ENCODE data around the gene FSHR.

The FSHR gene

GRCh38 chr2:49070716-49071115, 83.6 kb downstream of the FSHR start:
- H3K9ac ChIP-seq (ENCODE audit: low read length) = no peak overlapping the region

DNA sequence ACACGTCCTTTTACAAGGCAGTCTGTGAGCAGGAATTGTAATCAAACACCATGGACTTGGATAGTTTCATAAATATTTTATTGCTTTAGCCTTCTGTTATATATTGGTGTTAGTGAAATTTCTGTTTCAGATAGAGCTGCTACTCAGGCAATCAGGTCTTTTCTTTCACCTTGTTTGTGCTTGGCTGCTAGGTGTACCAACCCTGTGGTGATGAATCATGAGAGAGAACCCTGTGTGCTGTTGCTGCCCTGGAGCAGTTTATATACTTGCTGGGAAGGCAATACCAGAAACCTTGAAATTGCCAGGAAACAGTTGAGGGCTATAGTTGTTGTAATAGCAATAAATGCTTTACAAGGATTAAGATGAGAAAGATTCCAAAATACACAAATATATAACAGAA, 84.5 kb downstream of the FSHR start:
- H3K27ac ChIP-seq (ENCODE audit: low read length) = no peak overlapping the region
- H4K20me1 ChIP-seq (ENCODE audit: insufficient read depth, low read length) = no peaks in the 10 kb centered on the region
- no peak overlapping the region for H2AFZ ChIP-seq (ENCODE audit: low read length)
- H3K79me2 ChIP-seq (ENCODE audit: low read length) = no peaks in the 10 kb centered on the region
- H3F3A ChIP-seq (ENCODE audit: insufficient read depth, low read length) = no peaks in the 10 kb centered on the region
- H3K9me3 ChIP-seq (replicated peaks; ENCODE audit: insufficient read depth, low read length) = no peaks in the 10 kb centered on the region
- no peak for TF ChIP-seq EZH2 (optimal IDR thresholded peaks at IDR 0.05; ENCODE audit: low read depth, low read length)
- TF ChIP-seq, protein P1, sequence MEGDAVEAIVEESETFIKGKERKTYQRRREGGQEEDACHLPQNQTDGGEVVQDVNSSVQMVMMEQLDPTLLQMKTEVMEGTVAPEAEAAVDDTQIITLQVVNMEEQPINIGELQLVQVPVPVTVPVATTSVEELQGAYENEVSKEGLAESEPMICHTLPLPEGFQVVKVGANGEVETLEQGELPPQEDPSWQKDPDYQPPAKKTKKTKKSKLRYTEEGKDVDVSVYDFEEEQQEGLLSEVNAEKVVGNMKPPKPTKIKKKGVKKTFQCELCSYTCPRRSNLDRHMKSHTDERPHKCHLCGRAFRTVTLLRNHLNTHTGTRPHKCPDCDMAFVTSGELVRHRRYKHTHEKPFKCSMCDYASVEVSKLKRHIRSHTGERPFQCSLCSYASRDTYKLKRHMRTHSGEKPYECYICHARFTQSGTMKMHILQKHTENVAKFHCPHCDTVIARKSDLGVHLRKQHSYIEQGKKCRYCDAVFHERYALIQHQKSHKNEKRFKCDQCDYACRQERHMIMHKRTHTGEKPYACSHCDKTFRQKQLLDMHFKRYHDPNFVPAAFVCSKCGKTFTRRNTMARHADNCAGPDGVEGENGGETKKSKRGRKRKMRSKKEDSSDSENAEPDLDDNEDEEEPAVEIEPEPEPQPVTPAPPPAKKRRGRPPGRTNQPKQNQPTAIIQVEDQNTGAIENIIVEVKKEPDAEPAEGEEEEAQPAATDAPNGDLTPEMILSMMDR (IDR thresholded peaks at IDR 0.05; ENCODE audit: low read length) = no peak
- TF ChIP-seq EZH2phosphoT487 (IDR thresholded peaks at IDR 0.05; ENCODE audit: low read length) = no peak
- H3K9ac ChIP-seq (ENCODE audit: low read length) = no peak overlapping the region
- no peak overlapping the region for H3K4me3 ChIP-seq (ENCODE audit: low read length)
- DNase-seq = no peak
- no peaks in the 10 kb centered on the region for H3K4me1 ChIP-seq (ENCODE audit: low read length)
- no peaks in the 10 kb centered on the region for H3K27me3 ChIP-seq (replicated peaks; ENCODE audit: insufficient read depth, low read length)
- no peak overlapping the region for H3K4me2 ChIP-seq (ENCODE audit: low read depth, low read length)
- no peaks in the 10 kb centered on the region for H3K36me3 ChIP-seq (replicated peaks; ENCODE audit: insufficient read depth, low read length)
- H3K9me2 ChIP-seq (replicated peaks; ENCODE audit: insufficient read depth, low read length) = no peaks in the 10 kb centered on the region

More at GRCh38 chr2:49070716-49071115, 83.6 kb downstream of the FSHR start:
- Histone ChIP-seq H3K9me2 (replicated peaks; ENCODE audit: insufficient read depth, low read length) (no peaks in the 10 kb centered on the region), H2AFZ (ENCODE audit: low read length) (no peak overlapping the region), H3K27me3 (replicated peaks; ENCODE audit: insufficient read depth, low read length) (no peaks in the 10 kb centered on the region), H3K4me2 (ENCODE audit: low read depth, low read length) (no peak overlapping the region), H3K79me2 (ENCODE audit: low read length) (no peaks in the 10 kb centered on the region), H3F3A (ENCODE audit: insufficient read depth, low read length) (no peaks in the 10 kb centered on the region), H3K27ac (ENCODE audit: low read length) (no peak overlapping the region), H3K4me3 (ENCODE audit: low read length) (no peak overlapping the region), H3K9me3 (replicated peaks; ENCODE audit: insufficient read depth, low read length) (no peaks in the 10 kb centered on the region), H3K36me3 (replicated peaks; ENCODE audit: insufficient read depth, low read length) (no peaks in the 10 kb centered on the region), H3K4me1 (ENCODE audit: low read length) (no peaks in the 10 kb centered on the region), H4K20me1 (ENCODE audit: insufficient read depth, low read length) (no peaks in the 10 kb centered on the region)
- TF ChIP-seq EZH2 (optimal IDR thresholded peaks at IDR 0.05; ENCODE audit: low read depth, low read length) = no peak
- TF ChIP-seq EZH2phosphoT487 (IDR thresholded peaks at IDR 0.05; ENCODE audit: low read length) = no peak
- DNase-seq = no peak

DNA sequence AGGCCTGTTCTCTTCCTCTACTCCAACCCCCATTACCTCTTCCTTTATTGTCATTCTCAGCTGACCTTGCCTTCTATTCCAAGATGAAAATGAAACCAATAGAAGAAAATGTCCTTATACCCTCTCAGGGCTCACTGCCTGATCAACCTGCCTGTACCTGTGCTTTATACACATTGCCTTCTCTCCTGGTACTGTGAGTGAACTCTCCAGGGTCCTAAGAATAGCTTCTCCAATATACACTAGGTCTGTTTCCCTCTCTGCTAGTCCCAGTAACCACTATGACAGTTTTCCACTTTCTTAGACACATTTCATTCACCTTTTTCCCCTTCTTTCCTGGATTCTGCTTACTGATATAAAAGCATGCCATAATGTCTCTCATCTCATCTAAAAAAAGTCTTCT, 85.7 kb downstream of the FSHR start:
- Histone ChIP-seq H3K27ac (ENCODE audit: low read length) (no peak overlapping the region), H3F3A (ENCODE audit: insufficient read depth, low read length) (no peaks in the 10 kb centered on the region), H3K4me3 (ENCODE audit: low read length) (no peak overlapping the region), H3K36me3 (replicated peaks; ENCODE audit: insufficient read depth, low read length) (no peaks in the 10 kb centered on the region), H2AFZ (ENCODE audit: low read length) (no peak overlapping the region), H3K9me2 (replicated peaks; ENCODE audit: insufficient read depth, low read length) (no peaks in the 10 kb centered on the region), H3K4me1 (ENCODE audit: low read length) (no peaks in the 10 kb centered on the region), H3K9ac (ENCODE audit: low read length) (no peak overlapping the region), H3K79me2 (ENCODE audit: low read length) (no peaks in the 10 kb centered on the region), H3K4me2 (ENCODE audit: low read depth, low read length) (no peak overlapping the region), H4K20me1 (ENCODE audit: insufficient read depth, low read length) (no peaks in the 10 kb centered on the region), H3K27me3 (replicated peaks; ENCODE audit: insufficient read depth, low read length) (no peaks in the 10 kb centered on the region), H3K9me3 (replicated peaks; ENCODE audit: insufficient read depth, low read length) (no peaks in the 10 kb centered on the region)
- DNase-seq = no peak
- TF ChIP-seq, protein P1 (IDR thresholded peaks at IDR 0.05; ENCODE audit: low read length) = no peak
- TF ChIP-seq EZH2 (optimal IDR thresholded peaks at IDR 0.05; ENCODE audit: low read depth, low read length) (no peak), EZH2phosphoT487 (IDR thresholded peaks at IDR 0.05; ENCODE audit: low read length) (no peak)

GRCh38 chr2:49067971-49068370, 86.3 kb downstream of the FSHR start:
- no peak overlapping the region for H3K4me3 ChIP-seq (ENCODE audit: low read length)
- no peak overlapping the region for H2AFZ ChIP-seq (ENCODE audit: low read length)
- no peaks in the 10 kb centered on the region for H3K9me3 ChIP-seq (replicated peaks; ENCODE audit: insufficient read depth, low read length)
- H3K9ac ChIP-seq (ENCODE audit: low read length) = no peak overlapping the region
- H3F3A ChIP-seq (ENCODE audit: insufficient read depth, low read length) = no peaks in the 10 kb centered on the region
- no peaks in the 10 kb centered on the region for H3K27me3 ChIP-seq (replicated peaks; ENCODE audit: insufficient read depth, low read length)
- no peak overlapping the region for H3K27ac ChIP-seq (ENCODE audit: low read length)
- no peak overlapping the region for H3K4me2 ChIP-seq (ENCODE audit: low read depth, low read length)
- no peaks in the 10 kb centered on the region for H3K9me2 ChIP-seq (replicated peaks; ENCODE audit: insufficient read depth, low read length)
- TF ChIP-seq EZH2phosphoT487 (IDR thresholded peaks at IDR 0.05; ENCODE audit: low read length) = no peak
- DNase-seq = no peak
- no peaks in the 10 kb centered on the region for H3K4me1 ChIP-seq (ENCODE audit: low read length)
- no peaks in the 10 kb centered on the region for H4K20me1 ChIP-seq (ENCODE audit: insufficient read depth, low read length)
- no peaks in the 10 kb centered on the region for H3K36me3 ChIP-seq (replicated peaks; ENCODE audit: insufficient read depth, low read length)
- no peaks in the 10 kb centered on the region for H3K79me2 ChIP-seq (ENCODE audit: low read length)

Measured in MM.1S (cell line).